Stimulated activated CD8-positive, alpha-beta memory T cell treated with anti-CD3 and anti-CD28 coated beads, Interleukin-4, amount 100 ng/mL, for 1 hour (primary cell): ENCODE measurements around the gene DELE1.
"Not testable (repeated sequence)": the region's sequence is repeated elsewhere in the genome, so short reads cannot be mapped to it uniquely, and the experiment has no call there.

Experiments
- DNase-seq, 2 donors: peaks; one replicate each; pipeline ENCODE4 v3.0.0-alpha.2; 2020; ENCODE audit warnings: low read depth in 2 of 2, low spot score in 1 of 2

The DELE1 gene

GRCh38 chr5:141889282-141889871, 34.3 kb upstream of the DELE1 start:
- no peak for DNase-seq

- not testable (repeated sequence) for DNase-seq
Observed at GRCh38 chr5:141890429-141890828, 33.2 kb upstream of the DELE1 start.

- no peak for DNase-seq
Observed at GRCh38 chr5:141897425-141897824, 26.2 kb upstream of the DELE1 start.

- DNase-seq: no peak
Observed at GRCh38 chr5:141898448-141899049, 25.1 kb upstream of the DELE1 start.

GRCh38 chr5:141902015-141902814, 21.5 kb upstream of the DELE1 start:
- no peak for DNase-seq

GRCh38 chr5:141903261-141903660, 20.4 kb upstream of the DELE1 start:
- no peak for DNase-seq

GRCh38 chr5:141904551-141904950, 19.1 kb upstream of the DELE1 start:
- no peak for DNase-seq

GRCh38 chr5:141906517-141906916, 17.2 kb upstream of the DELE1 start:
- no peak for DNase-seq

GRCh38 chr5:141906972-141907371, 16.7 kb upstream of the DELE1 start:
- DNase-seq: no peak

GRCh38 chr5:141908796-141909195, 14.9 kb upstream of the DELE1 start:
- DNase-seq: no peak

- DNase-seq: no peak
Observed at GRCh38 chr5:141909212-141909611, 14.5 kb upstream of the DELE1 start.

GRCh38 chr5:141910271-141910673, 13.4 kb upstream of the DELE1 start:
- DNase-seq: no peak

- no peak for DNase-seq
Observed at GRCh38 chr5:141913560-141914198, 10.0 kb upstream of the DELE1 start.

- no peak for DNase-seq
Observed at GRCh38 chr5:141914199-141914743, 9.4 kb upstream of the DELE1 start.

- DNase-seq: no peak
Observed at GRCh38 chr5:141914797-141915196, 8.9 kb upstream of the DELE1 start.

- DNase-seq: no peak
Observed at GRCh38 chr5:141915881-141916336, 7.8 kb upstream of the DELE1 start.

- no peak for DNase-seq
Observed at GRCh38 chr5:141916522-141916921, 7.1 kb upstream of the DELE1 start.

- no peak for DNase-seq
Observed at GRCh38 chr5:141917760-141918159, 5.9 kb upstream of the DELE1 start.

- DNase-seq: no peak
Observed at GRCh38 chr5:141919218-141920119, 4.2 kb upstream of the DELE1 start.

- no peak for DNase-seq
Observed at GRCh38 chr5:141920771-141921170, 2.9 kb upstream of the DELE1 start.
